ENCODE measurements around the gene OR52E4.

DNA sequence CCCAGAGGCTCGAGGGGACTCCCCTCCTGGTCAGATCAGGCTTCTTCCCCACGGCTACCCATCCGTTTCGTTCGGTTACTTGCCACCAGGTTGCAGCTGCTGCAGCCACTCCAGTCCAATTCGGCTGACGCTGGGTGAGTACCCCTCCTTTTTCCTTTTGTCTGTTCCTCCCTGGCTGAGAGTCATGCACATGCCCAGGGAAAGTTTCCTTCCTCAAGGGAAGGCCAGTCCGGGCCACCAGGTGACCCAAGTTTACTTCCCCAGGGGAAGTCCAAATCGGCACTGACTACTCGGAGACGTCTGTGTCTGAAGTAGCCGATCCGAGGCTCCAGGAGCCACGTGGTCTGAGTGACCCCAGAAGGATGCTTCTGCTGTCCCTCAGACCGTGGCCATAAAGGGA lies 48.4 kb downstream of the OR52E4 start:
- TF ChIP-seq, protein P1, sequence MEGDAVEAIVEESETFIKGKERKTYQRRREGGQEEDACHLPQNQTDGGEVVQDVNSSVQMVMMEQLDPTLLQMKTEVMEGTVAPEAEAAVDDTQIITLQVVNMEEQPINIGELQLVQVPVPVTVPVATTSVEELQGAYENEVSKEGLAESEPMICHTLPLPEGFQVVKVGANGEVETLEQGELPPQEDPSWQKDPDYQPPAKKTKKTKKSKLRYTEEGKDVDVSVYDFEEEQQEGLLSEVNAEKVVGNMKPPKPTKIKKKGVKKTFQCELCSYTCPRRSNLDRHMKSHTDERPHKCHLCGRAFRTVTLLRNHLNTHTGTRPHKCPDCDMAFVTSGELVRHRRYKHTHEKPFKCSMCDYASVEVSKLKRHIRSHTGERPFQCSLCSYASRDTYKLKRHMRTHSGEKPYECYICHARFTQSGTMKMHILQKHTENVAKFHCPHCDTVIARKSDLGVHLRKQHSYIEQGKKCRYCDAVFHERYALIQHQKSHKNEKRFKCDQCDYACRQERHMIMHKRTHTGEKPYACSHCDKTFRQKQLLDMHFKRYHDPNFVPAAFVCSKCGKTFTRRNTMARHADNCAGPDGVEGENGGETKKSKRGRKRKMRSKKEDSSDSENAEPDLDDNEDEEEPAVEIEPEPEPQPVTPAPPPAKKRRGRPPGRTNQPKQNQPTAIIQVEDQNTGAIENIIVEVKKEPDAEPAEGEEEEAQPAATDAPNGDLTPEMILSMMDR (conservative IDR thresholded peaks at IDR 0.05; ENCODE audit: low read depth, low read length) = no peak
- TF ChIP-seq POLR2A (IDR thresholded peaks at IDR 0.05; ENCODE audit: low read depth, low read length) = no peak
- TF ChIP-seq NFE2L2 (IDR thresholded peaks at IDR 0.05; ENCODE audit: low read depth, low read length) = no peak
- TF ChIP-seq MAFK (IDR thresholded peaks at IDR 0.05; ENCODE audit: low read depth, low read length) = no peak
- TF ChIP-seq RFX5 (IDR thresholded peaks at IDR 0.05; ENCODE audit: low read depth, low read length) = no peak
- TF ChIP-seq, protein P2, sequence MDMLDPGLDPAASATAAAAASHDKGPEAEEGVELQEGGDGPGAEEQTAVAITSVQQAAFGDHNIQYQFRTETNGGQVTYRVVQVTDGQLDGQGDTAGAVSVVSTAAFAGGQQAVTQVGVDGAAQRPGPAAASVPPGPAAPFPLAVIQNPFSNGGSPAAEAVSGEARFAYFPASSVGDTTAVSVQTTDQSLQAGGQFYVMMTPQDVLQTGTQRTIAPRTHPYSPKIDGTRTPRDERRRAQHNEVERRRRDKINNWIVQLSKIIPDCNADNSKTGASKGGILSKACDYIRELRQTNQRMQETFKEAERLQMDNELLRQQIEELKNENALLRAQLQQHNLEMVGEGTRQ (IDR thresholded peaks at IDR 0.05; ENCODE audit: low read depth, low read length) = no peak
- TF ChIP-seq CEBPB (IDR thresholded peaks at IDR 0.05; ENCODE audit: low read depth, low read length) = no peak
- no peak for TF ChIP-seq RAD21 (IDR thresholded peaks at IDR 0.05; ENCODE audit: low read length)
- TF ChIP-seq CHD1 (IDR thresholded peaks at IDR 0.05; ENCODE audit: low read depth, low read length) = no peak
- TF ChIP-seq BHLHE40 (IDR thresholded peaks at IDR 0.05; ENCODE audit: low read depth, low read length) = no peak
- no peak for TF ChIP-seq MAZ (IDR thresholded peaks at IDR 0.05; ENCODE audit: borderline replicate concordance, low read depth, low read length)

Measured in IMR-90 (cell line).